Non-pigmented ciliary epithelial cell (primary cell): Measurements from ENCODE around the gene HVCN1.
"Not testable (repeated sequence)": the region's sequence is repeated elsewhere in the genome, so short reads cannot be mapped to it uniquely, and the experiment has no call there.

ENCODE experiments used
- DNase-seq: peaks from one replicate; pipeline ENCODE4 v3.0.0-alpha.2; 2010; ENCODE audit warnings: low read depth

Gene HVCN1

GRCh38 chr12:110615171-110615570 is 73.7 kb downstream of the HVCN1 start:
- no peak for DNase-seq

DNA sequence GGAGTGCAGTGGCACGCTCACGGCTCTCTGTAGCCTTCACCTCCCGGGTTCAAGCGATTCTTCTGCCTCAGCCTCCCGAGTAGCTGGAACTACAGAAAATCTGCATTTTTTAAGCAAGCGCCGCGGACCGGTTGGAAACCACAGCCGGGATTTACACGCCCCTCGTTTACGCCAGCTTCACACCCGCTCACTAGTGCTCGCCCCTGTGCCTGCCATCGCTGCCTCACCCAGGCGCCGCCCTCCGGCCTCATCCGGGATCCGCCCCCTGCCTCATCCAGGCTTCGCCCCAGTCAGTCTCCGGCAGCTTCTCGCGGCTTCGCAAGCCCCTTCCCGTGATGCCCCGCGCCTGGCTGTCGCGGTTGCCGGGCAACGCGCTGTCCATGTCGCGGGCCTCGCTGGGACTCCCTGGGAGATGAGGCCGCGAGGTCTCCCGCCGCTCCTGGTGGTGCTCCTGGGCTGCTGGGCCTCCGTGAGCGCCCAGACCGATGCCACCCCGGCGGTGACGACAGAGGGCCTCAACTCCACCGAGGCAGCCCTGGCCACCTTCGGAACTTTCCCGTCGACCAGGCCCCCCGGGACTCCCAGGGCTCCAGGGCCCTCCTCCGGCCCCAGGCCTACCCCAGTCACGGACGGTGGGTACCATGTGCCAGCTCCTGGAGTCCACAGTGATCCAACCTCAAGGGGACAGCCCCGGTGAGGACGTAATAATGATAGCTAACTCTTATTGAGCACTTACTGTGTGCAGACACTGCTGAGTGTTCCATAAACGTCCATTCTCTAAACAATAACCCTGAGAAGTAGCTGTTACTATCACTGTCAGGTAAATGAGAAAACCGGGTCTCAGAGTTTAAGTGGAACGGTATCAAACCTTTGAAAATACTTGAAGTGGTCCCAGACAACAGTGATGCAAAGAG is 74.9 kb downstream of the HVCN1 start, which contains the start of gene TCTN1:
Gene TCTN1 (plus strand): TSS at position 359 of the 914 bp plus-strand sequence. CDS start 54 bp downstream, at position 413.
- DNase-seq, result peak; percentile 68

- DNase-seq, result no peak
Observed at GRCh38 chr12:110613071-110613770, 75.7 kb downstream of the HVCN1 start.

- DNase-seq, result no peak
Observed at GRCh38 chr12:110606253-110606611, 82.7 kb downstream of the HVCN1 start.

DNA sequence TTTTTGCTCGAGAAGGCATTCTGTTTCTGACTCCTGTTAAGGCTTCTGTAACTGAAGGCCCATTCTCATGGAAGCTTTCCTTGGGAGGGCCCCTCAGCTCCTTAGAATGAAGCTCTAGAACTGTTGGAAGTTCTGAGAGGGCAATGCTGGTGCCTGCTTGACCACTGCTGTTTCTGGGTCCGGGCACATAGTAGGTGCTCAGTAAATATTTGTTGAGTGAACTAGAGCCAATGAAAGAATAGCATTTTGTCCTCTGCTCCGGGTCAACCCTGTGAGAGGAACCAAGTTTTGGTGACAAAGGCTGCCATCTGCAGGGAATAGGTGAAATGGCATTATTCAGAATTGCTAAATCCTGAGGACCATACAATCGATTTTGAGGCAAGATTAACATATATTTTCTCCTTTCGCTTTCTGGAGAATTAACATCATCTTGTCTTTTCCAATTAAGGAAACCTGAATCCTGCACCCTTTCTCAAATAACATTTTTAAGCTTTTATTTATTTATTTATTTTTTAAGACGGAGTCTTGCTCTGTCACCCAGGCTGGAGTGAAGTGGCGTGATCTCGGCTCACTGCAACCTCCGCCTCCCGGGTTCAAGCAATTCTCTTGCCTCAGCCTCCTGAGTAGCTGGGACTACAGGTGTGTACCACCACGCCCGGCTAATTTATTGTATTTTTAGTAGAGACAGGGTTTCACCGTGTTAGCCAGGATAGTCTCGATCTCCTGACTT is 86.7 kb downstream of the HVCN1 start:
- not testable (repeated sequence) for DNase-seq

DNA sequence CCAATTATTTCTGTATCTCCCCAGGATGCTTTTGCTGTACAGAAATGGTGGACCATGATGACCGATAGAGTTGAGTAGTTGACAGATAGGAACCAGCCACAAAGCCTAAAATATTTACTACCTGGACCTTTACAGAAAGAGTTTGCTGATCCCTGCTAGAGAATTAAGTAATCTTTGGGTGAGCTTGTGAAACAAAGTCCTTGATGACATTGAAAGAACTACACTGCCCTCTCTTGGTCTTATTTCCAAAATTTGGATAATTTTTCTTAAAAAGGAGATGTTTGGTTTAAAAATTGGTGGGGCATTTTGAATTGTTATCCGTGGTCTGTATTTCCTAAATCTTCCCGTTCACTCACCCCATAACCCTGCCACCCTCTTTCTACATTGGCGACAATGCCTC is 88.7 kb downstream of the HVCN1 start:
- no peak for DNase-seq

- no peak for DNase-seq
Observed at GRCh38 chr12:110599334-110599733, 89.6 kb downstream of the HVCN1 start.
